Upper lobe of left lung (tissue), 4 donors: ENCODE data around the gene PFKFB4.

Source experiments
- POLR2A ChIP-seq, 4 donors: fragments of 450-650 bp; IDR thresholded peaks; one replicate each; pipeline ENCODE4 v1.5.1; 2016 to 2017; ENCODE audit warnings: antibody characterized with exemption in 4 of 4, mild to moderate bottlenecking in 2 of 4
- TF ChIP-seq, protein P1 (sequence below), 6 experiments: fragments of 450-650 bp in 4 of 6; fragments of 200-600 bp in 2 of 6; sonication (generic) in 2 of 6; IDR thresholded peaks; one replicate each; pipeline ENCODE4 v1.5.1; 2016 to 2019; ENCODE audit warnings: antibody characterized with exemption in 6 of 6

DNA sequence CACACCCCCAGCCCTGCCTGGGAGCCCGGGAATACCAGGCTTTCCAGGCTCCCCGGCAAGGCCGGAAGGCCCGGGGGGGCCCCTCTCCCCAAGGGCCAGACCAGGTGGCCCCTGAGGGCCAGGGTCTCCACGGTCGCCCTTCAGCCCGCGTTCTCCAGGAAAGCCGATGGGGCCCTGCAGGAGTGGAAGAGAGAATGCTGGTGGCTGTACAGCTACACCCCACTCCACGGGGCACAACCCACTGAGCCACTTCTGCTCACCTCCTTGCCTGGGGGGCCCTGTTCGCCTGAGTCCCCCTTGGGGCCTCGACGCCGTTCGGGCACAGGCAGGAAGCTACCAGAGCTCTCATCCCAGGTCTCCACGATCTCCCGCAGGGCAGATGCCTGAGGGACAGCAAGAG is 18.8 kb upstream of the PFKFB4 start:
- TF ChIP-seq POLR2A (IDR thresholded peaks at IDR 0.05) = no peak
- TF ChIP-seq, protein P1, sequence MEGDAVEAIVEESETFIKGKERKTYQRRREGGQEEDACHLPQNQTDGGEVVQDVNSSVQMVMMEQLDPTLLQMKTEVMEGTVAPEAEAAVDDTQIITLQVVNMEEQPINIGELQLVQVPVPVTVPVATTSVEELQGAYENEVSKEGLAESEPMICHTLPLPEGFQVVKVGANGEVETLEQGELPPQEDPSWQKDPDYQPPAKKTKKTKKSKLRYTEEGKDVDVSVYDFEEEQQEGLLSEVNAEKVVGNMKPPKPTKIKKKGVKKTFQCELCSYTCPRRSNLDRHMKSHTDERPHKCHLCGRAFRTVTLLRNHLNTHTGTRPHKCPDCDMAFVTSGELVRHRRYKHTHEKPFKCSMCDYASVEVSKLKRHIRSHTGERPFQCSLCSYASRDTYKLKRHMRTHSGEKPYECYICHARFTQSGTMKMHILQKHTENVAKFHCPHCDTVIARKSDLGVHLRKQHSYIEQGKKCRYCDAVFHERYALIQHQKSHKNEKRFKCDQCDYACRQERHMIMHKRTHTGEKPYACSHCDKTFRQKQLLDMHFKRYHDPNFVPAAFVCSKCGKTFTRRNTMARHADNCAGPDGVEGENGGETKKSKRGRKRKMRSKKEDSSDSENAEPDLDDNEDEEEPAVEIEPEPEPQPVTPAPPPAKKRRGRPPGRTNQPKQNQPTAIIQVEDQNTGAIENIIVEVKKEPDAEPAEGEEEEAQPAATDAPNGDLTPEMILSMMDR (IDR thresholded peaks at IDR 0.05) = no peak
